Loucy (cell line): ENCODE measurements around the gene SLC22A17.

Experiments used
- H2AFZ ChIP-seq: fragments of 200-600 bp; sonication (generic); 2 replicates; pipeline ENCODE4 v1.6.0; 2016; ENCODE audit warnings: antibody characterized with exemption, mild to moderate bottlenecking, low read length, moderate library complexity
- H3F3A ChIP-seq: fragments of 200-600 bp; 2 replicates; pipeline ENCODE4 v1.6.0; 2016; ENCODE audit warnings: antibody characterized with exemption, low read depth, mild to moderate bottlenecking
- H3K27me3 ChIP-seq: fragments of 200-600 bp; sonication (generic); 2 replicates; pipeline ENCODE4 v1.6.1; 2014; ENCODE audit warnings: low read length, mild to moderate bottlenecking; ENCODE audit not compliant: insufficient read depth, poor library complexity, severe bottlenecking
- H3K36me3 ChIP-seq: fragments of 200-600 bp; sonication (generic); 2 replicates; pipeline ENCODE4 v1.6.1; 2016; ENCODE audit warnings: low read length; ENCODE audit not compliant: insufficient read depth
- H3K4me1 ChIP-seq: fragments of 200-600 bp; sonication (generic); 2 replicates; pipeline ENCODE4 v1.5.1; 2014; ENCODE audit warnings: low read length, mild to moderate bottlenecking; ENCODE audit not compliant: insufficient read depth, poor library complexity, severe bottlenecking
- H3K4me2 ChIP-seq: fragments of 200-600 bp; sonication (generic); 2 replicates; pipeline ENCODE4 v1.6.0; 2014; ENCODE audit warnings: antibody characterized with exemption, low read length, low read depth, mild to moderate bottlenecking; ENCODE audit not compliant: poor library complexity, severe bottlenecking
- H3K4me3 ChIP-seq: fragments of 200-600 bp; sonication (generic); 2 replicates; pipeline ENCODE4 v1.5.1; 2014; ENCODE audit warnings: low read length, mild to moderate bottlenecking, mixed read lengths; ENCODE audit not compliant: poor library complexity, severe bottlenecking
- H3K79me2 ChIP-seq: fragments of 200-600 bp; sonication (generic); 2 replicates; pipeline ENCODE4 v1.6.1; 2014; ENCODE audit warnings: low read length; ENCODE audit not compliant: insufficient read depth
- H3K9ac ChIP-seq: fragments of 200-600 bp; sonication (generic); 2 replicates; pipeline ENCODE4 v1.6.0; 2014; ENCODE audit warnings: mild to moderate bottlenecking, low read depth, low read length, moderate library complexity; ENCODE audit not compliant: poor library complexity, severe bottlenecking
- H3K9me2 ChIP-seq: fragments of 200-600 bp; sonication (generic); replicated peaks from 2 replicates; pipeline ENCODE4 v1.6.1; 2016; ENCODE audit warnings: low read depth, low read length, mixed read lengths
- H3K9me3 ChIP-seq: fragments of 200-600 bp; sonication (generic); 2 replicates; pipeline ENCODE4 v1.6.1; 2014; ENCODE audit warnings: mild to moderate bottlenecking, antibody characterized with exemption, low read length, low read depth; ENCODE audit not compliant: insufficient read depth
- H4K20me1 ChIP-seq: fragments of 200-600 bp; sonication (generic); 2 replicates; pipeline ENCODE4 v1.6.0; 2014; ENCODE audit warnings: antibody characterized with exemption, low read length, mild to moderate bottlenecking; ENCODE audit not compliant: insufficient read depth, poor library complexity, severe bottlenecking
- EZH2phosphoT487 ChIP-seq: fragments of 200-600 bp; IDR thresholded peaks from 2 replicates; pipeline ENCODE4 v1.6.1; 2018; ENCODE audit warnings: antibody characterized with exemption, mild to moderate bottlenecking, moderate library complexity, borderline replicate concordance
- TF ChIP-seq, protein P1 (sequence below): fragments of 200-600 bp; sonication (generic); conservative IDR thresholded peaks from 2 replicates; pipeline ENCODE4 v1.5.1; 2014; ENCODE audit warnings: mild to moderate bottlenecking, antibody characterized with exemption, low read length

Gene SLC22A17

DNA sequence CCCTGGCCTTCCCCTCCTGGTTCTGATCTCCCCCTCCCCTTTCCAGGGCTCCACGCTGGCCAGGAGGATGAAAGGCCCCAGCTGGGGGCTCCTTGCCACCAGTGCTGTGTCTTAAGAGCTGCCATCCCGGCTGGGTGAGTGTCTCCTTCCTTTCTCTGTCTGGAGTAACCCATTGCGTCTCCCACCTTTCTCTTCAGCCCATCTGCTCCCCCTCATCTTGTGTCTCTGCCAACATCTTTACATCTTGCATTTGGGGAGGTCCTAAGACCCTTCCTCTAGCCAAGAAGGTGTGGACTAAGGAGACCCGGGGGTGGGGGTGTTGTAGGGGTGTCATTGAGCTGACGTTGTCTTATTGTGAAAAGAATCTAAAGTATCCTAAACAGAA, 45.5 kb downstream of the SLC22A17 start:
- H3F3A ChIP-seq: no peaks in the 10 kb centered on the region
- peaks cover 35% of the 10 kb centered on the region for H3K4me1 ChIP-seq
- H3K9ac ChIP-seq: peak overlapping the region; percentile 97
- H3K9me2 ChIP-seq: no peaks in the 10 kb centered on the region
- H2AFZ ChIP-seq: no peak overlapping the region
- no peaks in the 10 kb centered on the region for H3K36me3 ChIP-seq
- peak overlapping the region; percentile 85 for H3K4me3 ChIP-seq
- H3K4me2 ChIP-seq: peak overlapping the region; percentile 91
- no peaks in the 10 kb centered on the region for H3K27me3 ChIP-seq
- H3K79me2 ChIP-seq: peaks cover 51% of the 10 kb centered on the region
- H4K20me1 ChIP-seq: peaks cover 9% of the 10 kb centered on the region
- no peaks in the 10 kb centered on the region for H3K9me3 ChIP-seq
- TF ChIP-seq, protein P1, sequence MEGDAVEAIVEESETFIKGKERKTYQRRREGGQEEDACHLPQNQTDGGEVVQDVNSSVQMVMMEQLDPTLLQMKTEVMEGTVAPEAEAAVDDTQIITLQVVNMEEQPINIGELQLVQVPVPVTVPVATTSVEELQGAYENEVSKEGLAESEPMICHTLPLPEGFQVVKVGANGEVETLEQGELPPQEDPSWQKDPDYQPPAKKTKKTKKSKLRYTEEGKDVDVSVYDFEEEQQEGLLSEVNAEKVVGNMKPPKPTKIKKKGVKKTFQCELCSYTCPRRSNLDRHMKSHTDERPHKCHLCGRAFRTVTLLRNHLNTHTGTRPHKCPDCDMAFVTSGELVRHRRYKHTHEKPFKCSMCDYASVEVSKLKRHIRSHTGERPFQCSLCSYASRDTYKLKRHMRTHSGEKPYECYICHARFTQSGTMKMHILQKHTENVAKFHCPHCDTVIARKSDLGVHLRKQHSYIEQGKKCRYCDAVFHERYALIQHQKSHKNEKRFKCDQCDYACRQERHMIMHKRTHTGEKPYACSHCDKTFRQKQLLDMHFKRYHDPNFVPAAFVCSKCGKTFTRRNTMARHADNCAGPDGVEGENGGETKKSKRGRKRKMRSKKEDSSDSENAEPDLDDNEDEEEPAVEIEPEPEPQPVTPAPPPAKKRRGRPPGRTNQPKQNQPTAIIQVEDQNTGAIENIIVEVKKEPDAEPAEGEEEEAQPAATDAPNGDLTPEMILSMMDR: no peak
- TF ChIP-seq EZH2phosphoT487: no peak

DNA sequence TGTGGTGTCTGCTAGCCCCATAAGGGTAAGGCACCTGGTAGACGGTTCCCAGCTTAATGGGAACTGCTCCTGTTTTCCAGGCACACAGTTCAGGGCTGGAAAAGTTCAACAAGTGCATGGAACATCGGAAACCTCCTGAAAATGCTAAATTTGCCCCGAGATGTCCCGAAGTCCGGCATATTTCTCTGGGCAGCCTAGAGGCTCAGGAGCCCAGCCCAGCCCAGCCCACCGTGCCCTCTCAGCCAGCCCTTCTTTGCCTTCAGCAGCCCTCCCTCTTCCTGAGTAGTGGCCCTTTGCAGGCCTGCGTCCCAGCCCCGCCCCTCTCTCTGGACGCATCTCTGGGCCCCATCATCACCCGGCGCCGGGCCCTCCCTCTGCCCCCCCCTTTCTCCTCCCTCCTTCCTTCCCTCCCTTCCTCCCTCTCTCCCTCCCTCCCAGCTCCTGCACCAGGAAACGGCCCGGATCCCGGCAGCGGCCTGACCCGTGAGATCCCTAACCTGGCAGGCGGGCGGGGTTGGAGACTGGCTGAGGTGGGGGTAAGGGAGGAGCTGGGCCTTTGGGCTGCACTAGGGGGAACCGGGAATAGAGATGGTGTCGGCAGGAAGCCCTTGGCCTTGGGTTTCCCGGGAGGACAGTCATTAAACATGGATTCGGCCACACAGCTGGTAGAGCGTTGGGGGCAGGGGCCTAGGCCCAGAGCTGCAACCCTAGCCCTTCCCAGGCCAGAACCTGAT, 46.1 kb downstream of the SLC22A17 start, which contains the start of gene BCL2L2:
Gene BCL2L2, plus strand, starts transcription at position 422 of the 734 bp plus-strand sequence. CDS start 935 bp downstream, outside the sequence.
- Histone ChIP-seq H4K20me1 (peaks cover 9% of the 10 kb centered on the region), H3K9ac (peak within 1 kb of the TSS; percentile 97), H3K27me3 (no peaks in the 10 kb centered on the region), H3K4me1 (peaks cover 35% of the 10 kb centered on the region), H3K9me3 (no peaks in the 10 kb centered on the region), H3K4me2 (peak within 1 kb of the TSS; percentile 91), H3K36me3 (no peaks in the 10 kb centered on the region), H3F3A (no peaks in the 10 kb centered on the region), H3K79me2 (peaks cover 51% of the 10 kb centered on the region), H3K9me2 (no peaks in the 10 kb centered on the region), H3K4me3 (peak within 1 kb of the TSS; percentile 85), H2AFZ (peak within 1 kb of the TSS; percentile 76)
- no peak for TF ChIP-seq EZH2phosphoT487
- TF ChIP-seq, protein P1: no peak

DNA sequence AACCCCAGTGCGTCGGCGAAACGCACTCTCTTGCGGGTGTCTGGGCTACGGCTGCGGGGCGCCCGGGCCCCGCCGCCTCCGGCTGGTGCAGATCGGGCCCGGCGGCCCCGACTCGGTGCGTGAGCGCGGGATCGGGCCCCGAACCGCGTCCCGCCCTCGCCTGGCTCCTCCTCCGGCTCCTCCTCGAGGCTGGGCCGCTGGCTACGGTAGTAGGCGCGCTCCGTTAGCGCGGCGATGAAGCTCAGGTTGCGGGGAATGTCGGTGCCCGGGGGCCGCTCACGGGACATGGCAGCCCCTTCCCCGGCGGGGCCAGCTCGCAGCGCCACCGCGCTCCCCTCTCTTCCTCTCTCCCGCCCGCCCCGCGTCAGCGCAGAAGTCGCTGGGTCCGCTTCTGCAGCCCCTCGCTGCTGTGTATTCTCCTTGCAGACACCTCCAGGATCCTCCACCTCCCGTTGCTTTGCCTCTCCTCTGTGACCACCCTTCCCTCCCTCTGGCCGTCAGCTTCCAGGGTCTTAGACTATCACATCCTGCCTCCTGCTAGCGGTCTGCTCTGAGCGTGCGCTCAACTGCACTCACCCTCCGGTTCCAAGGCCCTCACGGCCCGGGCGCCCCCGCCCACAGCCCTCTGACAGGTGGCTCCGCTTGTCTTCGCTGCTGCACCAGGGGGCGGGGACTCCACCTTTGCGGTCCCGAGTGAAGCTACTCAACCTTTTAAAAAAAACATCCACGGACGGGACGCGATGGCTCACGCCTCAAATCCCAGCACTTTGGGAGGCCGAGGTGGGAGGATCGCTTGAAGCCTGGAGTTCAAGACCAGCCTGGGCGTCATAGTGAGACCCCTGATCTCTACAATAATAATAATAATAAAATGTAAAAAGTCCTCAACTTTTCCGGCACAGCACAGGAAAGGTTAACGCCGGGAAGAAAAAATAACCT, 50.1 kb downstream of the SLC22A17 start, which contains the start of gene PPP1R3E:
Gene PPP1R3E, minus strand, starts transcription at position 570 of the 936 bp plus-strand sequence. Its CDS starts 283 bp downstream, at position 287.
- Histone ChIP-seq H3K9ac (peak within 1 kb of the TSS; percentile 95), H3K4me2 (peak within 1 kb of the TSS; percentile 83), H3K4me1 (peaks cover 27% of the 10 kb centered on the region), H3K79me2 (peaks cover 49% of the 10 kb centered on the region), H3K9me2 (no peaks in the 10 kb centered on the region), H4K20me1 (peaks cover 10% of the 10 kb centered on the region), H3K27me3 (no peaks in the 10 kb centered on the region), H3K9me3 (no peaks in the 10 kb centered on the region), H3K36me3 (peaks cover 13% of the 10 kb centered on the region; the same call in 1 of the 2 replicates), H2AFZ (peak within 1 kb of the TSS; percentile 97), H3K4me3 (peak within 1 kb of the TSS; percentile 79), H3F3A (no peaks in the 10 kb centered on the region)
- TF ChIP-seq EZH2phosphoT487: no peak
- TF ChIP-seq, protein P1: no peak
